Amniotic epithelial cell (primary cell): ENCODE data around the gene TSPOAP1.
"Not testable (repeated sequence)": the region's sequence is repeated elsewhere in the genome, so short reads cannot be mapped to it uniquely, and the experiment has no call there.

ENCODE experiments used
- DNase-seq: peaks from one replicate; pipeline ENCODE4 v3.0.0-alpha.2; 2010; ENCODE audit warnings: low read depth

The TSPOAP1 gene

GRCh38 chr17:58360296-58361063 is 31.9 kb upstream of the TSPOAP1 start:
- no peak for DNase-seq

- no peak for DNase-seq
Measured at GRCh38 chr17:58358408-58359172, 30.0 kb upstream of the TSPOAP1 start.

GRCh38 chr17:58357312-58358297 is 29.0 kb upstream of the TSPOAP1 start:
- DNase-seq = no peak

DNA sequence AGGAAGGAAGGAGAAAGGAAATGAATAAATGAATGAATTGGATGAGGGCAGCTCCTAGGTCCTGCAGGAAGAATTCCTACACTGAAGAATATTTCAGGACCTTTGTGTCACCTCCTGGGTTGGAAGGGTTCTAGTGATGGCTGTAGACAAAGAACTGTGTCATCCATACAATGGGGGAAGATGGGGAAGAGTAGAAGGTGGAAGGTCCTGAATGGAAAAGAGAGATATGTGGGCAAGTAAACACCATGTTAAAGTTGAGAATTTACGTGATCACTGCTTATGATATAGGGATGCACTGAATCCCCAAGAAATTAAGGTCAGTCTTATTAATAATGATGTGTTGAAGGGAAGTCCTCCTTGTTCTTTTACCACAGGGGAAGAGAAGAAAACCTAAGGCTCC is 27.6 kb upstream of the TSPOAP1 start:
- DNase-seq = no peak

GRCh38 chr17:58354541-58355216 is 26.1 kb upstream of the TSPOAP1 start:
- no peak for DNase-seq

- DNase-seq = no peak
Measured at GRCh38 chr17:58353389-58353825, 24.8 kb upstream of the TSPOAP1 start.

- DNase-seq = peak; percentile 56
Measured at GRCh38 chr17:58352596-58353388, 24.2 kb upstream of the TSPOAP1 start.

DNA sequence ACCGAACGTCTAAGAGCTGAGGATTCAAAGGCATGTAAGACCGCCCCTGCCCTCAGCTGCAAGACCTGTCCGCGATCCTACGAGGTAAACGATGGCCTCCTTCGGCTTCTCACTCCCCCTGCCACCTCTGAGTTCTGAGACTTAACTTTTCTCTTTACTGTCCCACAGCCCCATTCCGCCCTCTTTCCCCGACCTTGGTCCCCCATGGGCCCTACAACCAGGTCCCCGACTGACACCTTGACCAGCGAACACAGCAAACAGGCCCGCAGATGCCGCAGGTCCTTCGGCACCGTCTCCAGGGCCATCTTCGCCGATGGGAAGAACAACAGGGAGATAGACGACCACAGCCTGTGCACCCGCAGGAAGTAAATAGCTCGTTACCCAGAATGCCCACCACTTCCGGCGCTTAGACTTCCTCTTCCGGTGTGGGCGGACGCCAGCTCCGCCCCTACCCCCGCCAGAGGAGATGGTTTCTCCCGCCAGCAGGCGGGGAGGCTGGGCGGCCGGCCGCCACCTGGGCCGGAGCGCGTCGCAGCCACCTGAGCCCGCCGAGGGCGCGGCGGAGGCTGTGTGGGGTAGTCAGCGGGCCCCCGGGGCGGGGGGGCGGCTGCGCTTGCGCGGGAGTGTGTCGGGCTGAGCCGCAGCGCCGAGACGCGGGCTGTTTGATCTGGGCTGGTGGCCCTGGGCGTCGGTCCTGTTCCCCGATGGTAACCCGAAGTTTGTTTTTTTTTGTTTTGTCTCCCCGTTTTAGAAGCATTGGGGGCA is 23.4 kb upstream of the TSPOAP1 start, which contains the start of gene SUPT4H1:
TSS of gene SUPT4H1 (minus strand) at position 371 of the 765 bp plus-strand sequence. CDS start at position 305, 66 bp downstream.
- DNase-seq = peak; percentile 92

- no peak for DNase-seq
Measured at GRCh38 chr17:58351182-58351581, 22.6 kb upstream of the TSPOAP1 start.

DNA sequence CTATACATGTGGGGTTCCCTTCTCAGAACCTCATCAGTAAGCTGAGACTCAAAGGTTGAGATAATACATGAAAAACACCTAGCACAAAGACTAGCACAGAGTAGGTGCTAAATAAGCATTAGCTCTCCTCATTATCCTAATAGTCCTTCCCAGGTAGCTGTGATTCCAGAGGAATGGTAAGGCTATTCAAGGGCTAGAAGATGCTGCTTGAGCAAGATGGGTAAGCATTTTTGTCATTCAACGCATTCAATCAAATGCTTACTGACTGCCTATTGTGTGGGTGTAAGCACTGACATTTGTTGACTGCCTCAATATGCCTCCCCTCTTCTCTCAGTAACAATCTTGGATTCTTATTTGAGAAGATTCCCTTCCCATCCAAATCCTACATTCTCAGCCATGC is 19.4 kb upstream of the TSPOAP1 start:
- no peak for DNase-seq

GRCh38 chr17:58345500-58345899 is 16.9 kb upstream of the TSPOAP1 start:
- no peak for DNase-seq

DNA sequence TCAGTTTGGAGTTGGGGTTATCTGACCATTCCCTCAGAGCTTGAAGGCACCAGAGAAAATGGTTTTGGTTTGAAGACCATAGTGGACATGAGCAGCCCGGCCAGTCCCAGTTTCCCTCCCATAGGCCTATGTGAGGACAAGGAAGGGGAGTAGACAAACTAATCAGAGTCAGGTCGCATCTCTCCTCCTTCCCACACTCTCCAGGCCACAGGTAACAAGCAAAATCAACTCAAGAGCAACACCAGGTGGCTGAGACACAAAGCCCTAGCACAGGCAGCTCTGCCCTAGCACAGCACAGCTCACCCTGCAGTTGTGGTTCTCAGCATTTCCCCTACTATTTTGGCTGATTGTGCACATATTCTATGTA is 16.2 kb upstream of the TSPOAP1 start:
- no peak for DNase-seq

DNA sequence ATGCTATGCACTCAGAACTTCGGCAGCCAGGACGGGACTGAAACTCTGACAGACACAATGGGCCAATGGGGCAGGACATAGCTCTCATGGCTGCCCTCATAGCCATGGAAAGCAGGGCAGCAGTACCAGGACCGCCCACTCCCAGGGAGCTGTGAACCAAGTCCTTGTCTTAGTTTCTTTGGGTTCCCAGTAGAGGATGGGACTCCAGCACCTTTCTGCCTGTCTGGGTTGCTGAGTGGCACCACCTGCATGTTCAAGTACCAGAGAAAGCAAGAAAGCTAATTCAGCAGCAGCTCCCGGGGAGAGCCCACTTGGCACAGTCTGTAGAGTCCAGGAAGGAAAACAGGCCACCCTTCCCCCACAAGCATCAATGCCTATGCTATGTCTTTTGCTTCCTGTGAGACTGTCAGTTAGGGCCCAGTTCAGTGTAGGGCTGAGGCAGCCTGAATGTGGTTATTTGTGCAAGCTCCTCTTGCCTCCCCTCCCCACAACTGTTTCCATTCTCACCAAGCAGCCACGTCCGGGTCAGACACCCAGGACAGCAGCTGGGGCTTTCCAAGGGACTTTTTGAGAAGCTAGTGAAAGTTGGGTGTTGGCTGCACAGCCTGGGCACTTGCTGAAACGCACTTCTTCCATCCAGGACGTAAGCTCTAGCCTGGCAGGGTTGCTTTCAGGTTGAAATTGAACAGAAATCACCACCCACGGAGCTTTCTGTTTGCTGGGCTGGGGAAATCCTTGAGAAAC is 15.6 kb upstream of the TSPOAP1 start:
- no peak for DNase-seq

DNA sequence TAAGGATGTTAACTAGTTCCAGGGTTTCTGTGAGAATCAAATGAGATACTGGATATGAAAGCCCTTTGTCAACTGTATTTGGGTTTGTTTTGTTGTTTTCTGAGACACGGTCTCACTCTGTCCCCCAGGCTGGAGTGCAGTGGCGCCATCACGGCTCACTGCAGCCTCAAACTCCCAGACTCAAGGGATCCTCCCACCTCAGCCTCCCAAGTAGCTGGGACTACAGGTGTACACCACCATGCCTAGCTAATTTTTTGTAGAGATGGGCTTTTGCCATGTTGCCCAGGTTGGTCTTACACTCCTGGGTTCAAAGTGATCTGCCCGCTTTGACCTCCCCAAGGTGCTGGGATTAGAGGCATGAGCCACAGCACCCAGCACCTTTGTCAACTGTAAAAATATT is 14.5 kb upstream of the TSPOAP1 start:
- no peak for DNase-seq

DNA sequence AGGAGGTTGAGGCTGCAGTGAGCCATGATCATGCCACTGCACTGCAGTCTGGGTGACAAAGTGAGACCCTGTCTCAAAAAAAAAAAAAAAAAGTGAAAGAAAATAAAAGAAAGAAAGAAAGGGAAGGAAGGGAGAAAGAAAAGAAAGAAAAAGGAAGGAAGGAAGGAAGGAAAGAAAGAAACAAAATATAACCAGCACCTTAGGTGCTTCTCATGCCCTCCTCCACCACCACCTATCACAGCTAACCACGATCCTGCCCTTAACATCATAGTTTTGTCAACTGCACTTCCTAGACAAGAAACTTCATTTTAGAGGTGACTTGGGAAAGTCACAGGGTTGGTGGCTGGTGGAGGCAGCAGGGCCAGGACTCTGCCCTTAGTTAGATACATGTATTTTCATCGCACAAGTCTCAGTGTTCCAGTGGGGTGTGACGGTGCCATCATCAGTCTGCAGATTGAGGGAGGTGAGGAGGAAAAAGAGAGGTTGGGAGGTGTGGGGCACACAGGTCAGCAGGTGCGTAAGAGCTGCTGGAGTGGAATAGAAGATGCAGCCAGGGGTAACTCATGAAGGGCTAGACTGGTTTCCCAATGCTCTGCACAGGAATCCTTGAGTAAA is 13.4 kb upstream of the TSPOAP1 start:
- DNase-seq = no peak

DNA sequence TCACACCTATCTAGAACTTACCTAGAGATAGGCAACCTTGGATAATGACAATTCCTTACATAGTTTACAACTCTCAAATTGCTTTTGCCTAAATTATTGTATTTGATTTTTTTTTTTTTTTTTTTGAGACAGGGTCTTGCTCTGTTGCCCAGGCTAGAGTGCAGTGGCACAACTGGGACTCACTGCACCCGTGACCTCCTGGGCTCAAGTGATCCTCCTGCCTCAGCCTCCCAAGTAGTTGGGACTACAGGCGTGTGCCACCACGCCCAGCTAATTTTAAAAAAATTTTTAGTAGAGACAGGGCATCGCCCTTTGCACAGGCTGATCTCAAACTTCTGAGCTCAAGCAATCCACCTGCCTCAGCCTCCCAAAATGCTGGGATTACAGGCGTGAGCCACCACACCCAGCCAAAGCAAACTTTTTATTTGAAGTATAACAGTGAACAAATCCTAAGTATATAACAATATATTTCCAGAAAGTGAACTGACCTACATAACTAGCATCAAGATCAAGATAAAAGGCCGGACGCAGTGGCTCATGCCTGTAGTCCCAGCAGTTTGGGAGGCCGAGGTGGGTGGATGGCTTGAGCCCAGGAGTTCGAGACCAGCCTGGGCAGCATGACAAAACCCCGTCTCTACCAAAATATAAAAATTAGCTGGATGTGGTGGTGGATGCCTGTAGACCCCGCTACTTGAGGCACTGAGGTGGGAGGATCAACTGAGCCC is 12.7 kb upstream of the TSPOAP1 start:
- DNase-seq = not testable (repeated sequence)

DNA sequence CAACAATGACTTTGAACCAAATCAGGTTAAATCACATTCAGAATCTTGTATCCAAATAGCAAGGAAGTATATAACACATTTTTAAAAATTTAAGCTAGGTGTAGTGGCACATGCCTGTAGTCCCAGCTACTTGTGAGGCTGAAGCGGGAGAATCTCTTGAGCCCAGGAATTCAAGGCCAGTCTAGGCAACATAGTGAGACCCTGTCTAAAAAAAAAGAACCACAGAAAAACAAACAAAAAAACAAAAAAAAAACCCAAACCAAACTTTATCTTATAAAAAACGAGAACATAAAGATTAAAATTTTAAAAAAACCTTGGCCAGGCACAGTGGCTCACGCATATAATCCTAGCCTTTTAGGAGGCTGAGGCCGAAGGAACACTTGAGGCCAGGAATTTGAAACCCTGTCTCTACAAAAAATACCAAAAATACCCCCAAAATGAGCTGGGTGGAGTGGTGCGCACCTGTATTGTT is 11.8 kb upstream of the TSPOAP1 start:
- no peak for DNase-seq
